Neural cell (in vitro differentiated cells): ENCODE measurements around the gene ADIPOQ. TPM values are rescaled to one million over a fixed set of nuclear protein-coding genes. Genes with fewer than 3 reads are reported as not detected.

Experiments used
- H2AFZ ChIP-seq: fragments of 200-600, 300-800 bp; sonication (generic), shearing (Covaris generic); 2 replicates; pipeline ENCODE4 v1.6.0; 2014; ENCODE audit warnings: low read depth, mild to moderate bottlenecking, antibody characterized with exemption, low read length, moderate library complexity
- H3F3A ChIP-seq: fragments of 200-600 bp; shearing (Covaris generic); 2 replicates; pipeline ENCODE4 v1.6.1; 2016; ENCODE audit warnings: mild to moderate bottlenecking, moderate library complexity, mixed read lengths, antibody characterized with exemption, low read length; ENCODE audit not compliant: insufficient read depth, poor library complexity, severe bottlenecking
- H3K27ac ChIP-seq: fragments of 200-600, 300-800 bp; sonication (generic), shearing (Covaris generic); 2 replicates; pipeline ENCODE4 v1.5.1; 2014; ENCODE audit warnings: mild to moderate bottlenecking, low read length, moderate library complexity
- H3K27me3 ChIP-seq: fragments of 300-800, 200-600 bp; sonication (generic), shearing (Covaris generic); 2 replicates; pipeline ENCODE4 v1.6.0; 2014; ENCODE audit warnings: mild to moderate bottlenecking, low read depth, low read length, moderate library complexity; ENCODE audit not compliant: insufficient read depth
- H3K36me3 ChIP-seq: fragments of 300-800, 200-600 bp; sonication (generic), shearing (Covaris generic); 2 replicates; pipeline ENCODE4 v1.5.1; 2014; ENCODE audit warnings: mild to moderate bottlenecking, antibody characterized with exemption, low read length, moderate library complexity; ENCODE audit not compliant: insufficient read depth
- H3K4me2 ChIP-seq: fragments of 300-800, 200-600 bp; sonication (generic), shearing (Covaris generic); 2 replicates; pipeline ENCODE4 v1.6.0; 2014; ENCODE audit warnings: mild to moderate bottlenecking, low read length
- H3K4me3 ChIP-seq: fragments of 300-800, 200-600 bp; sonication (generic), shearing (Covaris generic); 2 replicates; pipeline ENCODE4 v1.5.1; 2014; ENCODE audit warnings: mild to moderate bottlenecking, low read length, moderate library complexity
- H3K79me2 ChIP-seq: fragments of 200-600 bp; shearing (Covaris generic); replicated peaks from 2 replicates; pipeline ENCODE4 v1.6.0; 2014; ENCODE audit warnings: mild to moderate bottlenecking, low read length, moderate library complexity; ENCODE audit not compliant: insufficient read depth
- H3K9ac ChIP-seq: fragments of 300-800, 200-600 bp; sonication (generic), shearing (Covaris generic); 2 replicates; pipeline ENCODE4 v1.6.1; 2016; ENCODE audit warnings: mild to moderate bottlenecking, low read length, mixed read lengths
- H3K9me2 ChIP-seq: fragments of 200-600 bp; shearing (Covaris generic); 2 replicates; pipeline ENCODE4 v1.6.1; 2016; ENCODE audit warnings: mild to moderate bottlenecking, low read length, mixed read lengths; ENCODE audit not compliant: insufficient read depth
- H3K9me3 ChIP-seq: fragments of 200-600, 300-800 bp; sonication (generic), shearing (Covaris generic); 2 replicates; pipeline ENCODE4 v1.6.1; 2016; ENCODE audit warnings: mild to moderate bottlenecking, mixed run types, low read length, moderate library complexity, mixed read lengths
- H4K20me1 ChIP-seq: fragments of 200-600 bp; shearing (Covaris generic); 2 replicates; pipeline ENCODE4 v1.6.1; 2016; ENCODE audit warnings: mild to moderate bottlenecking, mixed run types; ENCODE audit not compliant: insufficient read depth
- CTCF ChIP-seq: fragments of 450-650 bp; IDR thresholded peaks from 2 replicates; pipeline ENCODE4 v1.5.1; 2014; ENCODE audit warnings: antibody characterized with exemption, mild to moderate bottlenecking, moderate library complexity; ENCODE audit not compliant: poor library complexity, severe bottlenecking
- EP300 ChIP-seq: fragments of 450-650 bp; conservative IDR thresholded peaks from 2 replicates; pipeline ENCODE4 v1.6.1; 2014; ENCODE audit warnings: antibody characterized with exemption, mild to moderate bottlenecking, moderate library complexity; ENCODE audit not compliant: poor library complexity, severe bottlenecking
- EZH2 ChIP-seq: fragments of 200-600, 300-800 bp; shearing (Covaris generic), sonication (generic); IDR thresholded peaks from 2 replicates; pipeline ENCODE4 v1.6.1; 2014; ENCODE audit warnings: antibody characterized with exemption, low read length, borderline replicate concordance, mild to moderate bottlenecking; ENCODE audit not compliant: insufficient read depth, poor library complexity, severe bottlenecking
- MXI1 ChIP-seq: fragments of 450-650 bp; conservative IDR thresholded peaks from 2 replicates; pipeline ENCODE4 v1.6.1; 2014; ENCODE audit warnings: antibody characterized with exemption, mild to moderate bottlenecking; ENCODE audit not compliant: poor library complexity, severe bottlenecking
- POLR2AphosphoS5 ChIP-seq: IDR thresholded peaks from 2 replicates; pipeline ENCODE4 v1.6.1; 2012
- RAD21 ChIP-seq: fragments of 450-650 bp; conservative IDR thresholded peaks from 2 replicates; pipeline ENCODE4 v1.6.1; 2014; ENCODE audit warnings: antibody characterized with exemption, mild to moderate bottlenecking, moderate library complexity
- REST ChIP-seq: IDR thresholded peaks from 2 replicates; pipeline ENCODE4 v1.6.1; 2012; ENCODE audit warnings: borderline replicate concordance
- SMC3 ChIP-seq: fragments of 450-650 bp; conservative IDR thresholded peaks from 2 replicates; pipeline ENCODE4 v1.6.1; 2014; ENCODE audit warnings: antibody characterized with exemption, mild to moderate bottlenecking, moderate library complexity; ENCODE audit not compliant: poor library complexity
- TAF1 ChIP-seq: IDR thresholded peaks from 2 replicates; pipeline ENCODE4 v1.6.1; 2012; ENCODE audit warnings: low read depth
- polyA minus RNA-seq: library from RNA; depleted of rRNA, polyadenylated mRNA; stranded (reverse); fragments of >200 nt; gene quantifications from 2 replicates; pipeline ENCODE4 v1.2.3, GENCODE V29; 2014
- polyA plus RNA-seq: library from polyadenylated mRNA; depleted of rRNA; stranded (reverse); fragments of >200 nt; gene quantifications from 2 replicates; pipeline ENCODE4 v1.2.3, GENCODE V29; 2014

ADIPOQ gene
- polyA plus RNA-seq (not detected in 2 replicates), polyA minus RNA-seq (not detected in 2 replicates)

- Histone ChIP-seq H4K20me1 (no peaks in the 10 kb centered on the region), H3K9ac (no peak within 1 kb of the TSS), H3K36me3 (no peaks in the 10 kb centered on the region), H3K27me3 (no peaks in the 10 kb centered on the region), H2AFZ (no peak within 1 kb of the TSS), H3K4me3 (no peak within 1 kb of the TSS), H3F3A (no peaks in the 10 kb centered on the region), H3K9me3 (no peaks in the 10 kb centered on the region), H3K4me2 (no peak within 1 kb of the TSS), H3K9me2 (no peaks in the 10 kb centered on the region), H3K79me2 (no peaks in the 10 kb centered on the region), H3K27ac (no peak within 1 kb of the TSS)
- TF ChIP-seq MXI1 (no peak), EZH2 (no peak), POLR2AphosphoS5 (no peak), SMC3 (no peak), RAD21 (no peak), CTCF (no peak), TAF1 (no peak), REST (no peak), EP300 (no peak)
These were observed at the start of gene ADIPOQ for GRCh38 chr3:186842426-186843038. TSS of gene ADIPOQ (plus strand) at chr3:186842710. CDS start at chr3:186853059, 10,349 bp downstream.

- Histone ChIP-seq H3K4me2 (no peak overlapping the region), H3K27me3 (no peaks in the 10 kb centered on the region), H3K4me3 (no peak overlapping the region), H3K79me2 (no peaks in the 10 kb centered on the region), H3F3A (no peaks in the 10 kb centered on the region), H4K20me1 (no peaks in the 10 kb centered on the region), H2AFZ (no peak overlapping the region), H3K9me3 (no peaks in the 10 kb centered on the region), H3K36me3 (no peaks in the 10 kb centered on the region), H3K27ac (no peak overlapping the region), H3K9ac (no peak overlapping the region), H3K9me2 (no peaks in the 10 kb centered on the region)
- TF ChIP-seq MXI1 (no peak), RAD21 (no peak), SMC3 (no peak), TAF1 (no peak), CTCF (no peak), EZH2 (no peak), EP300 (no peak), REST (no peak)
These were observed 44.2 kb upstream of the ADIPOQ start for GRCh38 chr3:186798239-186798874.
